ENCODE data around the gene JAZF1.
"Not testable (repeated sequence)": the region's sequence is repeated elsewhere in the genome, so short reads cannot be mapped to it uniquely, and the experiment has no call there.

DNA sequence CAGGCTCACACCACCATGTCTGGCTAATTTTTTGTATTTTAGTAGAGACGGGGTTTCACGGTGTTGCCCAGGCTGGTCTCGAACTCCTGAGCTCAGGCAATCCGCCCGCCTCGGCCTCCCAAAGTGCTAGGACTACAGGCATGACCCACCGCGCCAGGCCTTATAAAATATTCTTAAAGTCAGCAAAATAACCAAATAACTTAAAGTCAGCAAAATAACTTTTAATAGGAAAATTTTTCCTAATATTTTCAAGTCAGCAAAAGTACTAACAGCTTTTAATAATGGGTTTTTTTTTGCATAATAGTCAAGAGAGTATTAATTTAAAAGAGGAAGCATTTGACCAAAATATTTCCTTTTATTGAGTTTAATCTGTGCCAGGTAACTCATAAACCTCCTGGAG, 258.2 kb downstream of the JAZF1 start:
- not testable (repeated sequence) for TF ChIP-seq POLR2A (IDR thresholded peaks at IDR 0.05)
- TF ChIP-seq, protein P1, sequence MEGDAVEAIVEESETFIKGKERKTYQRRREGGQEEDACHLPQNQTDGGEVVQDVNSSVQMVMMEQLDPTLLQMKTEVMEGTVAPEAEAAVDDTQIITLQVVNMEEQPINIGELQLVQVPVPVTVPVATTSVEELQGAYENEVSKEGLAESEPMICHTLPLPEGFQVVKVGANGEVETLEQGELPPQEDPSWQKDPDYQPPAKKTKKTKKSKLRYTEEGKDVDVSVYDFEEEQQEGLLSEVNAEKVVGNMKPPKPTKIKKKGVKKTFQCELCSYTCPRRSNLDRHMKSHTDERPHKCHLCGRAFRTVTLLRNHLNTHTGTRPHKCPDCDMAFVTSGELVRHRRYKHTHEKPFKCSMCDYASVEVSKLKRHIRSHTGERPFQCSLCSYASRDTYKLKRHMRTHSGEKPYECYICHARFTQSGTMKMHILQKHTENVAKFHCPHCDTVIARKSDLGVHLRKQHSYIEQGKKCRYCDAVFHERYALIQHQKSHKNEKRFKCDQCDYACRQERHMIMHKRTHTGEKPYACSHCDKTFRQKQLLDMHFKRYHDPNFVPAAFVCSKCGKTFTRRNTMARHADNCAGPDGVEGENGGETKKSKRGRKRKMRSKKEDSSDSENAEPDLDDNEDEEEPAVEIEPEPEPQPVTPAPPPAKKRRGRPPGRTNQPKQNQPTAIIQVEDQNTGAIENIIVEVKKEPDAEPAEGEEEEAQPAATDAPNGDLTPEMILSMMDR (IDR thresholded peaks at IDR 0.05): not testable (repeated sequence)
